NB4 (cell line): Measurements from ENCODE around the gene HOXB1.

ENCODE experiments used
- CTCF ChIP-seq: IDR thresholded peaks from one replicate; pipeline ENCODE4 v1.5.1; 2012; ENCODE audit warnings: low read depth, low read length
- MAX ChIP-seq: IDR thresholded peaks from 2 replicates; pipeline ENCODE4 v1.6.1; 2011; ENCODE audit warnings: low read depth, low read length

- TF ChIP-seq MAX (no peak), CTCF (no peak)
Measured at GRCh38 chr17:48515925-48516900, 14.6 kb downstream of the HOXB1 start.
